22Rv1 (cell line): ENCODE measurements around the gene SNX24.

Source experiments
- ZFX ChIP-seq: fragments of 450-650 bp; IDR thresholded peaks from 2 replicates; pipeline ENCODE4 v1.6.1; 2017; ENCODE audit warnings: antibody characterized with exemption, borderline replicate concordance
- TF ChIP-seq, protein P1 (sequence below): fragments of 450-650 bp; IDR thresholded peaks from 2 replicates; pipeline ENCODE4 v1.5.1; 2017; ENCODE audit warnings: mild to moderate bottlenecking

DNA sequence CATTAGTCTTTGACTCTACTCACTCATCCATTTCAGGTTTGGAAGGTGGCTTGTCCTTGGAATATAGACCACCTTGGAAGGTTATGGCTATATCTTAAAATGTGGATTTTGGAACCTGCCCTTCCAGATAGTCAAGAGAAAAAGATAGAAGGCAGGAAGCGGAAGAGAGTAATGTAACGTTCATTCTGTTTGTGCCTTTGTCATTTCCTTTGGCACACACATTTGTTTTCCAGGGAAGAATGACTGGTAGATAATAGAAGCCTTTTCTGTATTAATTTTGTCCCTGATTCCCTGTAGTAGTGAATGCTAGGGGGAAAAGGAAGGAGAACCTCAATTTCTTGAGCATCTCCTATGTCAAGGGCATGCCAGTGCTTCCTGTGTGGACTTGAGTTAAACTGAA is 136.4 kb downstream of the SNX24 start:
- TF ChIP-seq, protein P1, sequence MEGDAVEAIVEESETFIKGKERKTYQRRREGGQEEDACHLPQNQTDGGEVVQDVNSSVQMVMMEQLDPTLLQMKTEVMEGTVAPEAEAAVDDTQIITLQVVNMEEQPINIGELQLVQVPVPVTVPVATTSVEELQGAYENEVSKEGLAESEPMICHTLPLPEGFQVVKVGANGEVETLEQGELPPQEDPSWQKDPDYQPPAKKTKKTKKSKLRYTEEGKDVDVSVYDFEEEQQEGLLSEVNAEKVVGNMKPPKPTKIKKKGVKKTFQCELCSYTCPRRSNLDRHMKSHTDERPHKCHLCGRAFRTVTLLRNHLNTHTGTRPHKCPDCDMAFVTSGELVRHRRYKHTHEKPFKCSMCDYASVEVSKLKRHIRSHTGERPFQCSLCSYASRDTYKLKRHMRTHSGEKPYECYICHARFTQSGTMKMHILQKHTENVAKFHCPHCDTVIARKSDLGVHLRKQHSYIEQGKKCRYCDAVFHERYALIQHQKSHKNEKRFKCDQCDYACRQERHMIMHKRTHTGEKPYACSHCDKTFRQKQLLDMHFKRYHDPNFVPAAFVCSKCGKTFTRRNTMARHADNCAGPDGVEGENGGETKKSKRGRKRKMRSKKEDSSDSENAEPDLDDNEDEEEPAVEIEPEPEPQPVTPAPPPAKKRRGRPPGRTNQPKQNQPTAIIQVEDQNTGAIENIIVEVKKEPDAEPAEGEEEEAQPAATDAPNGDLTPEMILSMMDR, result no peak
- no peak for TF ChIP-seq ZFX
